Measurements from ENCODE around the gene WDFY1. TPM values are rescaled to one million over a fixed set of nuclear protein-coding genes. Genes with fewer than 3 reads are reported as not detected.
"Not testable (repeated sequence)": the region's sequence is repeated elsewhere in the genome, so short reads cannot be mapped to it uniquely, and the experiment has no call there.

WDFY1 gene
- total RNA-seq, 1 donor from 2014 or later: 72.1 TPM

GRCh38 chr2:223957092-223957851 lies 12.1 kb upstream of the WDFY1 start, which contains the start of gene MRPL44:
Gene MRPL44, plus strand, starts transcription at chr2:223957463. Its CDS starts 10 bp downstream, at chr2:223957473.
- peak; percentile 95 for DNase-seq

GRCh38 chr2:223956300-223956699 lies 11.2 kb upstream of the WDFY1 start:
- no peak for DNase-seq

DNA sequence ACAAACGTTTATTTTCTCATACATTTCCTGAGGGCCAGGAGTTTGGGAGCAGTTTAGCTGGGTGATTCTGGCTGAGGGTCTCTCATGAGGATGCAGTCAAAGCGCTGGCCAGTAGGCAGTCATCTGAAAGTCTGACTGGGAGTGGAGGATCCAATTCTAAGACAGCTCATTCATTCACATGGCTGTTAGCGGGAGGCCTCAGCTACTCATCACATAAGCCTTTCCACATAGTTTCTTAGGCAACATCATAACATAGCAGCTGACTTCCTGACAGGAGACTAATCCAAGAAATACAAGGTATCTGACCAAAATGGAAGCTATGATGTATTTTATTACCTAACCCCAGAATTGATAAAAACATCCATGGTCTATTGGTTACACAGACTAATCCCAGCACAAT lies 9.3 kb upstream of the WDFY1 start:
- no peak for DNase-seq

GRCh38 chr2:223952280-223952968 lies 7.3 kb upstream of the WDFY1 start:
- DNase-seq: no peak

GRCh38 chr2:223950448-223951347 lies 5.6 kb upstream of the WDFY1 start:
- DNase-seq: no peak

GRCh38 chr2:223949241-223949840 lies 4.2 kb upstream of the WDFY1 start:
- DNase-seq: no peak

DNA sequence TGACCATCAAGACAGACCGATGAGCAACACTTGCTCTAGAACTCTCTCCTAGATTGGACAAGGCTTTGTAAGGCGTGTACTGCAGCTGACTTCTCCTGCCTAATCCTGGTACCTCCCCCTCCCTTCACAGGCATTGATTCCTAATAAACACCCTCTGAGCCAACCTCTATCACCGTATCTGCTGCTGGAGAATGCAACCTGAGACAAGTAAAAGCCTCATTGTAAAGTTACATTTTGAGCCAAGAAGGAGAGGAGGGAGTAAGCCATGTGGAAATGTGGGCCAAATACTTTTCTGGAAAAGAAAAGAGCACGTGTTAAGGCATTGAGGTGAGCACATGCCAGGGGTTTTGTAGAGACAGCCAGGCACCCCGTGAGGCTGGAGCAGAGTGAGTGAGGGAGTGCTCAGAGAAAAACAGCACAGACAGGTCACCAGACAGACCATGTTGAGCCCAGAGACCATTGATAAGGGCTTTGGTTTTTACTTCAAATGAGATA lies 2.6 kb upstream of the WDFY1 start:
- no peak for DNase-seq

- DNase-seq: peak; percentile 15
Observed at GRCh38 chr2:223945755-223946154, 620 bp upstream of the WDFY1 start.

DNA sequence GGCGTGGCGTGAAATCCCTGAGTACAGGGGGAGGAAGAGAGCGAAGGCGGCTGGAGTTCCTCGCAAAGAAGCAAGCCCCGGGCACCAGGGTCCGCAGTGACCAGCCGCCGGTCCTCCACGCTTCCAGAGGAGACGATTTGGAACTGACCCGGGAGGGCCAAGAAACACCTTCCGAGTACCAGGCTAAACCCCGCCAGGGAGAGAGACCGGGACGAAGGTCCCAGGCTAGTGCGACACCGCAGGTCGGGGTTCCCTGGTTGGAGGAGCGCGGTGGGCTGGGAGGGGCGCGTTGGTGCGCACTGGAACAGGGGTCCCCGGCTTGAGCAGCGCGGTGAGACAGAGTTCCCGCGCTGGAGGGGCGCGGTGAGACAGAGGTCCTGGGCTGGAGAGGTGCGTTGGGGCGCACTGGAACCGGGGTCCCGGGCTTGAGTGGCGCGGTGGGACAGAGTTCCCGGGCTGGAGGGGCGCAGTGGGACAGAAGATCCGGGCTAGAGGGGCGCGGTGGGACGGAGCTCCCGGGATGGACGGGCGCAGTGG lies 901 bp downstream of the WDFY1 start:
- DNase-seq: no peak

GRCh38 chr2:223943561-223944008 lies 1.6 kb downstream of the WDFY1 start:
- DNase-seq: peak; percentile 61

DNA sequence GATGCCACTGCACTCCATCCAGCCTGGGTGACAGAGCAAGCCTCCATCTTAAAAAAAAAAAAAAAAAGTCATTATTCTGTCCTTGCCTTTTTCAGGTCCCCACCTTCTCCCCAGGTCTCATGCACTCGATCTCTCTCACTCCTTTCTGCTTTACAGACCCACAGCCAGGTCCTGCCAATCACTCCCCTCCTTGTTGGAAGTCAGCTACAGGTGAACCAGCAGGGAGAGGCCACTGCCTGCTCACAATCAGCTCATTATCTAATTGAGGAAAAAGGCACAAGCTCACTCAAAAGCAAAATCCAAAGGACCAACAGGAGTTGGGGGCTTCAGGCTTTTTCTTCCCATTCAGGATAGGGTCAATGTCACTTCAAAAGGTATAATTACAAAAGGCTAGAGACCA lies 2.0 kb downstream of the WDFY1 start:
- no peak for DNase-seq

DNA sequence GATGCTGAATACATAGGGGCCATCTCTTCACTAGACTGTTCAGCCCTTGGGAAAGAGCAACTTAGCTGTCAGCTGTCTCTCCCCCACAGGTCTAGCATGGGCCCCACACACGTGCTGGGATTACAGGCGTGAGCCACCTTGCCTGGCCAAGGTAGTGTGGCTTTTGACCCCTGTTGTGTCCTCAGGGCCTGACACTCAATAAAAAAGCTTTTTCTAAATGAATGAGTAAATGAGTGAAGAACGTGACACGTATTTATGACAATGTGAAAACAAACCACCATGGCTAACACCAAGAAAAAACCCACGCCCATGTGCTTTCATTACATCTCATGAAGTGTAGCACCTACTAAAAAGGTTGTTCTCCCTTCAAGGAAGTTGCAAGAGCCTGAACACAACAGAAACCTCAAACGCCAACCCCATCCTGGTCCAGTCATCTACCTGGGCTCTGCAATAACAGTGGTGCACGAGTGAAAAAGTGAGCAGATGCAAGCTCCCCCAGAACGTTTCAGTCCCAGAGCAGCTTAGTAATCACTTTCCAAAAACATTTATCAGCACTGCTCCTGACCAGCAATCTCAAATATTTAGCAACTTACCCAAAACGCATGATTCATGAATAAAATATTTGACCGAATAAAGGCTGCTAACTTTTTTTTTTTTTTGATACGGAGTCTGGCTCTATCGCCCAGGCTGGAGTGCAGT lies 3.4 kb downstream of the WDFY1 start:
- DNase-seq: no peak

GRCh38 chr2:223939438-223939837 lies 5.7 kb downstream of the WDFY1 start:
- not testable (repeated sequence) for DNase-seq

DNA sequence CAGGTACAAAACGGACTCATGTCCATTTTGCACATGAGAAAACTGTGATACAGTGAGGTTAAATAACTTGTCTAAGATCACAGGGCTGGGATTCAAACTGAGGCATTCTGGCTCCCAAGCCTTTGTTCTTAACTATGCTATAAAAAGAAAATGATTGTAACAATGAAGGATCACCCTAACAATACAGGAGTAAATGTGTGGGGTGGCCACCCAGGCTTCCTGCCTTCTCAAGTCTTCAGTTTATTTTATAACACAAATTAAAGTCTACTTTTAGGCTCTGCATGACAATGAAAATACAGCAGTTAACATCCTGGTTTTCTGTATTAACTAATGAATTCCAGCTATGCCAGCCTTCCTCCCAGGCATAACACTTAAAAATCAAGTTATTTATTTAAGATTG lies 7.6 kb downstream of the WDFY1 start:
- DNase-seq: no peak

DNA sequence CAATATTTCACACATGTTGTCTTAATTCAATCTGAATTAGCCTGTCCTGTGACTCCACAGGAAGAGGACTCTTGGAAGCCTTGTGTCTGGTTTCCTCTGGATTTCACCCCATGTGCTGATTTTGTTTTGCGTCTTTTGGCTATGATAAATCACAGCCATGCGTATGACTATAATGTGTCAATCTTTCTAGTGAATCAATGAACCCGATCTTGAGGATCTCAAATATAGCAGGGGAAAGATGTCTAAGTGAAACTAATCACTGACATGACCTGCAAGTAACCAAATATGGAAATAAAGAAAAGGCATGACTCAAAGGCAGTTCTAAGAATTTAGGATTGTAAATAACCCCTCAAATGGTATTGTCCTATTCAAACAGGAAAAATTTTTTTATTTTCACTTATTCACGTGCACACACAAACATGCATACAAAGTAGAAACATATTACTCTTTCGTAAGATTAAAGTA lies 8.2 kb downstream of the WDFY1 start:
- DNase-seq: no peak

- no peak for DNase-seq
Observed at GRCh38 chr2:223935459-223936125, 9.5 kb downstream of the WDFY1 start.

- no peak for DNase-seq
Observed at GRCh38 chr2:223934870-223935269, 10.3 kb downstream of the WDFY1 start.

- DNase-seq: peak; percentile 29
Observed at GRCh38 chr2:223932816-223933800, 12.0 kb downstream of the WDFY1 start.
